Measurements from ENCODE around the gene AFTPH.

AFTPH gene

GRCh38 chr2:64632835-64633819 lies 109.0 kb downstream of the AFTPH start:
- no peak for DNase-seq (ENCODE audit: low read depth, low spot score)

GRCh38 chr2:64634345-64635267 lies 110.5 kb downstream of the AFTPH start:
- DNase-seq (ENCODE audit: low read depth, low spot score), result no peak

GRCh38 chr2:64635976-64636911 lies 112.1 kb downstream of the AFTPH start:
- DNase-seq (ENCODE audit: low read depth, low spot score), result no peak

GRCh38 chr2:64637000-64637635 lies 113.0 kb downstream of the AFTPH start:
- DNase-seq (ENCODE audit: low read depth, low spot score), result no peak

- DNase-seq (ENCODE audit: low read depth, low spot score), result no peak
These were observed 113.8 kb downstream of the AFTPH start for GRCh38 chr2:64637931-64638330.

GRCh38 chr2:64638502-64639120 lies 114.5 kb downstream of the AFTPH start:
- DNase-seq (ENCODE audit: low read depth, low spot score), result no peak

- DNase-seq (ENCODE audit: low read depth, low spot score), result no peak
These were observed 115.6 kb downstream of the AFTPH start for GRCh38 chr2:64639691-64640090.

GRCh38 chr2:64640153-64641044 lies 116.3 kb downstream of the AFTPH start:
- no peak for DNase-seq (ENCODE audit: low read depth, low spot score)

GRCh38 chr2:64641599-64641998 lies 117.5 kb downstream of the AFTPH start:
- no peak for DNase-seq (ENCODE audit: low read depth, low spot score)
